ENCODE data around the gene ZNF653. TPM values are rescaled to one million over a fixed set of nuclear protein-coding genes. Genes with fewer than 3 reads are reported as not detected.

The ZNF653 gene
- total RNA-seq, 1 experiment from 2014 or later, result 14.2 TPM

DNA sequence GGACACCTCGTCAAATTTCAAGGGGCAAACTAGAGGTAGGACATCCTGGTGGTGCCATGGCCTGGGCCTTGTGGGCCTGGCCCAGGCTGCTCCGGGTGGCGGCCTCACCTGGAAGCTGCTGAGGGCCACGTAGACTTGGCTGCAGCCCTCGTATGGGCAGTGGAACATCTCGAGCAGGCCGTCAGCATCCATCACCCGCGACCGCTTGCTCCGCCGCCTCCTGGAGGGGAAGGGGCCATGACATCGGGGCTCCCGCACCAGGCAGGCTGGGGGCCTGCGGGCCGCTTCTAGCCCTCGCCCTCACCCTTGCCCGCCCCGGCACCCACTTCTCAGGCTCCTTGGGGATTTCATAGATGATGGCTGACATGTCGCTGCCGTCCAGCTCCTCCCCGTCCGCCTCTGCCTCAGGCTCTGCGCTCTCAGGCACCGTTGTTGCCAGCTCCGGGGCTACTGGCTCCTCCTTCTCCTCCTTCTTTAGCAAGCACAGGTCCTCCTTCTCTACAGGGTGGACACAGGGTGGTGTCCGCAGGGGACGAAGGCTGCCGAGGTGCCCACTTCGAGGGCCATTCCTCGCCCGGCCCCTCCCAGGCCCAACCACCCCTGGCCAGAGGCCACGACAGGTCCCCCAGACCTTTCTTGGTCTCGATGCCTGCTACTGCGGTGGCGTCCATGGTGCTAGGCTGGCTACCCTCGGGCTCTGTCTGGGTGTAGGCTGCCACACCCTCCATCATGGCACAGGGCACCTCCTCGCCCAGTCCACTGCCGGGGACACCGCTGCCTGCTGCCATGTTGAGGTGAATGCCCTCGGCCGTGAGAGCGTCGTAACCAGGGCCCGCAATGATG is 18.8 kb downstream of the ZNF653 start:
- no peak overlapping the region for H2AFZ ChIP-seq (ENCODE audit: low read length)
- DNase-seq, result no peak
- H3K27me3 ChIP-seq (ENCODE audit: low read length), result peaks cover 5% of the 10 kb centered on the region; the same call in 1 of the 2 replicates
- no peak overlapping the region for H3K9ac ChIP-seq (ENCODE audit: low read length)
- H3K4me2 ChIP-seq (ENCODE audit: low read length), result no peak overlapping the region
- H3K36me3 ChIP-seq (ENCODE audit: low read depth, low read length), result peaks cover 5% of the 10 kb centered on the region
- no peaks in the 10 kb centered on the region for H3F3A ChIP-seq (ENCODE audit: low read length, unreplicated experiment)
- no peaks in the 10 kb centered on the region for H4K20me1 ChIP-seq (ENCODE audit: low read length)
- ChIA-PET CTCF (no interaction called here), POLR2A (ENCODE audit: unreplicated experiment) (no interaction called here)
- H3K9me3 ChIP-seq (ENCODE audit: low read length), result no peaks in the 10 kb centered on the region
- H3K4me1 ChIP-seq (ENCODE audit: insufficient read depth, low read length), result peaks cover 7% of the 10 kb centered on the region; the same call in 1 of the 2 replicates
- H3K4me3 ChIP-seq (ENCODE audit: low read length), result no peak overlapping the region
- no TSS peak for BruUV-seq (replicated peaks)
- no peak for TF ChIP-seq CTCF (conservative IDR thresholded peaks at IDR 0.05; ENCODE audit: low read depth, low read length)
- no peak for TF ChIP-seq EZH2phosphoT487 (IDR thresholded peaks at IDR 0.05; ENCODE audit: borderline replicate concordance, low read length)
- TF ChIP-seq EZH2 (IDR thresholded peaks at IDR 0.05; ENCODE audit: low read length, unreplicated experiment), result no peak
- no peak for ATAC-seq
- H3K27ac ChIP-seq (ENCODE audit: low read length), result no peak overlapping the region
- H3K9me2 ChIP-seq (replicated peaks; ENCODE audit: low read length), result no peaks in the 10 kb centered on the region
- H3K79me2 ChIP-seq (ENCODE audit: low read length), result no peaks in the 10 kb centered on the region
- intact Hi-C loops (cut with micrococcal nuclease), result no loop called here

GRCh38 chr19:11485245-11485837 is 20.3 kb downstream of the ZNF653 start:
- no peak for TF ChIP-seq CTCF (conservative IDR thresholded peaks at IDR 0.05; ENCODE audit: low read depth, low read length)
- TF ChIP-seq EZH2 (IDR thresholded peaks at IDR 0.05; ENCODE audit: low read length, unreplicated experiment), result no peak
- no peak for TF ChIP-seq EZH2phosphoT487 (IDR thresholded peaks at IDR 0.05; ENCODE audit: borderline replicate concordance, low read length)
- BruUV-seq (replicated peaks), result no TSS peak

More at GRCh38 chr19:11485245-11485837, 20.3 kb downstream of the ZNF653 start:
- intact Hi-C loops (cut with micrococcal nuclease), result no loop called here
- Histone ChIP-seq H3K9ac (ENCODE audit: low read length) (no peak overlapping the region), H3K4me2 (ENCODE audit: low read length) (no peak overlapping the region), H3K36me3 (ENCODE audit: low read depth, low read length) (peaks cover 5% of the 10 kb centered on the region), H3K9me3 (ENCODE audit: low read length) (no peaks in the 10 kb centered on the region), H3K4me1 (ENCODE audit: insufficient read depth, low read length) (peaks cover 7% of the 10 kb centered on the region; the same call in 1 of the 2 replicates), H3F3A (ENCODE audit: low read length, unreplicated experiment) (no peaks in the 10 kb centered on the region), H3K9me2 (replicated peaks; ENCODE audit: low read length) (no peaks in the 10 kb centered on the region), H4K20me1 (ENCODE audit: low read length) (no peaks in the 10 kb centered on the region), H2AFZ (ENCODE audit: low read length) (no peak overlapping the region), H3K27me3 (ENCODE audit: low read length) (peaks cover 14% of the 10 kb centered on the region; the same call in 1 of the 2 replicates), H3K27ac (ENCODE audit: low read length) (no peak overlapping the region), H3K79me2 (ENCODE audit: low read length) (no peaks in the 10 kb centered on the region), H3K4me3 (ENCODE audit: low read length) (no peak overlapping the region)
- ChIA-PET POLR2A (ENCODE audit: unreplicated experiment) (no interaction called here), CTCF (no interaction called here)
- DNase-seq, result no peak
- ATAC-seq, result no peak
